Stimulated activated naive CD8-positive, alpha-beta T cell treated with anti-CD3 and anti-CD28 coated beads, Interleukin-15, amount 100 ng/mL, for 72 hours (primary cell): Measurements from ENCODE around the gene TBC1D14.
"Not testable (repeated sequence)": the region's sequence is repeated elsewhere in the genome, so short reads cannot be mapped to it uniquely, and the experiment has no call there.

Experiments used
- ATAC-seq: fragments of 150-1000 bp; cut with Tn5 transposase; 2 replicates; pipeline ENCODE4 v1.10.0; 2021; ENCODE audit warnings: mild to moderate bottlenecking, moderate library complexity
- DNase-seq, 2 donors: peaks; one replicate each; pipeline ENCODE4 v3.0.0; 2021 to 2022
- H3K27ac Mint-ChIP-seq, 2 donors: one replicate each; pipeline ENCODE4 v1.8.0; 2022; ENCODE audit warnings: mild to moderate bottlenecking in 2 of 2, mixed read lengths in 2 of 2, moderate library complexity in 2 of 2
- H3K27me3 Mint-ChIP-seq: one replicate; pipeline ENCODE4 v1.8.0; 2022; ENCODE audit warnings: mixed read lengths
- H3K4me1 Mint-ChIP-seq: one replicate; pipeline ENCODE4 v1.8.0; 2022; ENCODE audit warnings: mild to moderate bottlenecking, mixed read lengths
- H3K4me3 Mint-ChIP-seq, 2 donors: one replicate each; pipeline ENCODE4 v1.8.0; 2022; ENCODE audit warnings: mild to moderate bottlenecking in 2 of 2, mixed read lengths in 2 of 2, moderate library complexity in 1 of 2
- H3K9me3 Mint-ChIP-seq, 2 donors: one replicate each; pipeline ENCODE4 v1.8.0; 2022; ENCODE audit warnings: mixed read lengths in 2 of 2

Gene TBC1D14

DNA sequence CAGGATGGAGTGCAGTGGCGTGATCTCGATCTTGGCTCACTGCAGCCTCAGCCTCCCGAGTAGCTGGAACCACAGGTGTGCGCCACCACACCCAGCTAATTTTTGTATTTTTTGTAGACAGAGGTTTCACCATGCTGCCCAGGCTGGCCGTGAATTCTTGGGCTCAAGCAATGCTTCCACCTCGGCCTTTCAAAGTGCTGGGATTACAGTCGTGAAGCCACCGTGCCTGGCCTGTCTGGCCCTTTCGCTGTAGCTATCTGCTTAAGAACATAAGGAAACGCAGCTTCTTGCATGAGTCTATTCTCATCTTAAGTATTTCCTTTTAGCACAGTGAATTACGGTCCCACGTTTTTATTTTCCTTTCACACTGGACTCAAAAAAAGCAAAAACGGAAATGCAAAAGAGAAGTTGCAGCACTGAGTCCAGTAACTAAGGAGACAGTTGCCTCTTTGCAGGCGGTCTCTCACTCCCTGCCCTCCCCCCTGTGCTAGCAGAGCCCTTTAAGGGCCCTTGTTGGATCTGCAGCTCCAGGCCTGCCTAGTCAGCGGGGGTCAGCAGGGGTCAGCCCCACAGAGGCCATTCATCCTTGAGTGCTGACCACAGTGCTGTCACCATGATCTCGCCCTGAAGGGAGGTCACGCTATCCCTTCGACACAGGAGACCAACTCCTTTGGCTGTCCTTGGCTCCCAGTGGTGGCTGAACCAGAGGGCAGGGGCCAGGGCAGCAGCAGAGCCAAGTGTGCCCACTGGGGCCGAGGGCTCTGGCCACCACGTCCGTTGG is 21.8 kb upstream of the TBC1D14 start:
- no peak for ATAC-seq
- Mint-ChIP-seq H3K27me3 (no peaks in the 10 kb centered on the region), H3K4me3 (no peak overlapping the region), H3K4me1 (peaks cover 23% of the 10 kb centered on the region), H3K27ac (peak overlapping the region in 1 of 2 donors; percentile 89), H3K9me3 (peaks cover 0 to 12% of the 10 kb centered on the region in 2 donors)
- DNase-seq: no peak

DNA sequence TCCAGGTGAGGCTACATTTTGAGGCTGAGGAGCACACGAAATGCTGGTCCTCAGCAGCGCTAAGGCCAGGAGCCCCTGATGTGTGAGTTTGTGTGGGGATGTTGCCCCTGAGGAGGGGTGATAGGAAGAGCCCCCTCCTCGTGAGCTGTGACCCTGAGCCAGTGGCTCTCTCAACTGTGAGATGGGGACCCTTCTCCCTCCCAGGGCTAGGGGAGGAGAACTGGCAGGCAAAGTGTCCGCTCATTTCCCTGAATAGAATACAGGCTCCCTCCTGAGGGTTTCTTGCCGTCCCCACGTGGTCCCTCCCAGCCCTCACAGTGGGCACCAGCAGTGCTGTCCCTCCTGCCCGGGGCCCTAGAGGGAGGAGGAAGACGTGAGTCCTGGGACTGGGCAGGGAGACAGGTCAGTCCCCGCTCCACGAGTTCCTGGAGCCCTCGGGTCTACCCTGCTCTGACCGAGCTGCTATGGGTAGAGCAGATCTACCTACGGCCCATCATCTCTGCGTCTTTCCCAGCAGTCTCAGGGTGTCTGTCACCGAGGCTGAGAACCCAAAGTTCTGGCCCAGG is 21.0 kb upstream of the TBC1D14 start:
- peaks cover 31% of the 10 kb centered on the region for H3K4me1 Mint-ChIP-seq
- ATAC-seq (no peak), DNase-seq (no peak)
- peak overlapping the region in 1 of 2 donors; percentile 89 for H3K27ac Mint-ChIP-seq
- peaks cover 0 to 12% of the 10 kb centered on the region in 2 donors for H3K9me3 Mint-ChIP-seq
- no peaks in the 10 kb centered on the region for H3K27me3 Mint-ChIP-seq
- H3K4me3 Mint-ChIP-seq: no peak overlapping the region

DNA sequence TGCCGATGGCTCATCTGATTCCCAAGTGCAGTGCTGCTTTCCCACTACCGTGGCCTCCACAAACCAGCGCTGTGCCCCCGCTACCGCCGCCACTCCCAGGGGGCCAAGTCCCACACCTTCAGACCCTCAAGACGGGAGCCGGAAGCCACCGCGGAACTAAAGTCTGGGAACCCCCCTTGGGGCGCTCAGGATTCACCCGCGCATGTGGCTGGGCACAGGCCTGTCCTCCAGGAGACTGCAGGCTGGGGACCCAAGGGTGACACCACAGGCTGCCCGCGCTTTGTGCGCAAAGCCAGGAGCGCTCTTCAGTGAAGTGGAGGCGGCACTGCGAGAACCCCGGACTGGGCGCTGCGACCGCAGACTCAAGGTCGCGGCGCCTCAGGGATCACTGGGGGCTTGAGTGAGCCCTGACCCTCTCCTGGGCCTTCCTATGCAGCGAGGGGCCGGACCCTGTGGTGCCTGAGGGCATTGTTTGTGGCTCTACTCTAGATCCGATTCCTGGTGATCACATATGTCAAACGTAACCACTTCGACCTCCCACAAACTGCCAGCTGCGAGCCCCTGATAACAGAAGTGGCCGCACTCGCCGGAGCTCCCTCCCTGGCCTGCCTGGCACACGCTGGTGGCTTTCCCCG is 20.4 kb upstream of the TBC1D14 start:
- H3K27me3 Mint-ChIP-seq: no peaks in the 10 kb centered on the region
- DNase-seq (no peak), ATAC-seq (no peak)
- peaks cover 32% of the 10 kb centered on the region for H3K4me1 Mint-ChIP-seq
- H3K9me3 Mint-ChIP-seq: peaks cover 0 to 12% of the 10 kb centered on the region in 2 donors
- H3K27ac Mint-ChIP-seq: peak overlapping the region in 1 of 2 donors; percentile 74
- no peak overlapping the region for H3K4me3 Mint-ChIP-seq

DNA sequence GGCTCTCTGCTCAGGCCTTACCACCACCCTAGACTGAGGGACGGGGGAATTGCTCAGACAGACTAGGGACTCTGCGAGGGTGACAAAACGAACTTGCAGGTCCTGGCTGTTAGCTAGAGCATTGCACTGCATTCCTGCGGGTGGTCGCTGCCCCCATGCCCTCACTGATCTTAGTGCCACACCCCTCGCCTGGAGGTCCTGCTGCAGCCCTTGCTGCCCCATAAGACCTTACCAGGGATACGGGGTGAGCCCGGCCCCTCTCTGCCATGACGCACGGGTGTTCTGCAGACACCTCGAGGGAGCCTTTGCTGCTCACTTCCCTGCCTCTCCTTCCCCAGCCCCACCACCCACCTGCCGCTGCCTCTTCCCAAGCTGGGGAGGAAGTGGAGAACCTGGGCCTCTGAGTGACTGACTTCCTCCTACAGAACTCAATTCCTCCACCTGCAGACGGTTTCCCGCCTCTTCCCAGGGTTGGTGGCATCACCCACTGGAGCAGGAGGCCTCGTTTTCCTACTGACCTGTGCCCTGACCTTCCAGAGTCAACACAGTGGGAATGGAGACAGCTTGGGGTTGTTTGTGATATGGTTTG is 19.8 kb upstream of the TBC1D14 start:
- ATAC-seq (no peak), DNase-seq (no peak)
- Mint-ChIP-seq H3K9me3 (peaks cover 0 to 12% of the 10 kb centered on the region in 2 donors), H3K4me3 (no peak overlapping the region), H3K27ac (no peak overlapping the region), H3K27me3 (no peaks in the 10 kb centered on the region), H3K4me1 (peaks cover 32% of the 10 kb centered on the region)

DNA sequence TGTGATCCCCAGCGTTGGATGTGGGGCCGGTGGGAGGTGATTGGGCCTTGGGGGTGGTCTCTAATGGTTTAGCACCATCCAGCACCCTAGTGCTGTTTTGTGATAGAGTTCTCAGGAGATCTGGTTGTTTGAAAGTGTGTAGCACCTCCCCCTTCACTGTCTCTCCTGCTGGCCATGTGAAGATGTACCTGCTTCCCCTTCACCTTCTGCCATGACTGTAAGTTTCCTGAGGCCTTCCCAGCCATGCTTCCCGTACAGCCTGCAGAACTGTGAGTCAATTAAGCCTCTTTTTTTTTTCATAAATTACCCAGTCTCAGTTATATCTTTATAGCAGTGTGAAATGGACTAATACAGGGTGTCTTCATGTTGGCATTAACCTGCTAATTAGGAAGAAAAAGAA is 19.3 kb upstream of the TBC1D14 start:
- Mint-ChIP-seq H3K4me3 (no peak overlapping the region), H3K4me1 (peaks cover 32% of the 10 kb centered on the region), H3K27me3 (no peaks in the 10 kb centered on the region), H3K27ac (peak overlapping the region in 1 of 2 donors; percentile 59), H3K9me3 (peaks cover 0 to 12% of the 10 kb centered on the region in 2 donors)
- DNase-seq: no peak
- no peak for ATAC-seq

DNA sequence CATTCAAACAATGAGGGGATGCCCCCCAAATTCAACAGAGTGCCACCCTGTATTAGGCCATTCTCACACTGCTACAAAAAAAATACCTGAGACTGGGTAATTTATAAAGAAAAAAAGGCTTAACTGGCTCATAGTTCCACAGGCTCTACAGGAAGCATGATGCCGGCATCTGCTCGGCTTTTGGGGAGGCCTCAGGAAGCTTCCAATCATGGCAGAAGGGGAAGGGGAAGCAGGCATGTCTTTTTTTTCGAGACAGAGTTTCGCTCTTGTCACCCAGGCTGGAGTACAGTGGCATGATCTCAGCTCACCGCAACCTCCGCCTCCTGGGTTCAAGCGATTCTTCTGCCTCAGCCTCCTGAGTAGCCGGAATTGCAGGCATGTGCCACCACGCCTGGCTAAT is 18.7 kb upstream of the TBC1D14 start:
- not testable (repeated sequence) for H3K4me3 Mint-ChIP-seq, DNase-seq, H3K27me3 Mint-ChIP-seq, H3K27ac Mint-ChIP-seq, ATAC-seq
- Mint-ChIP-seq H3K4me1 (peaks cover 30% of the 10 kb centered on the region), H3K9me3 (peaks cover 0 to 12% of the 10 kb centered on the region in 2 donors)

DNA sequence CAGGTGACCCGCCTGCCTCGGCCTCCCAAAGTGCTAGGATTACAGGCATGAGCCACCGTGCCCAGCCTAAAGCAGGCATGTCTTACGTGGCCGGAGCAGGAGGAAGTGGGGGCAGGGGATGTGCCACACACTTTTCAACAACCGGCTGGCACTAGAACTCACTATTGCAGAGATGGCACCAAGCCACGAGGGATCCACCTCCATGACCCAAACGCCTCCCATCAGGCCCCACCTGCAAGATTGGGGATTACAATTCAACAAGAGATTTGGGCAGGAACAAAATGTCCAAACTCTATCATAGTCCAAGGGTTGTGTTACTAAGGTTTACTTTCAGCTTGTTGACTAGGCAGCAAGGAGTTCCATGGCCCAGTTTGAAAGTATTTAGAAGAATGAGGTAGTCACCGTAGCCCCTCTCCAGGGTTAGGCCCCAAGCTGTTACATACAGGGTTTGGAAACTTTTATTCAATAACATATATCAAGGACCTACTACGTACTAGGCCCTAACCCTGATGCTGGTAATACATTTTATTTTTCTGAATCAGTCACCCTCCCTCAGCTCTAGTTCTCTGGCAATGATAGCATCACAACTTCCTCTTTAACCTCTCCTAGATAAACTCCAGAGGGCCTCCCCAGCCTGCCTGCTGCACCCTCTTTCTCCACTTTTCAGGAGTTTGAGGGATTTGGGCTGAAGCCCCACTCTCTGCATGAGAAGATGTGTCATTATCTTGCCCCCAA is 18.0 kb upstream of the TBC1D14 start:
- Mint-ChIP-seq H3K4me3 (peak overlapping the region; percentile 56 to 74), H3K27ac (peak overlapping the region in 1 of 2 donors; percentile 88), H3K27me3 (no peaks in the 10 kb centered on the region), H3K9me3 (peaks cover 0 to 12% of the 10 kb centered on the region in 2 donors), H3K4me1 (peaks cover 28% of the 10 kb centered on the region)
- DNase-seq: no peak
- ATAC-seq: peak; percentile 40

DNA sequence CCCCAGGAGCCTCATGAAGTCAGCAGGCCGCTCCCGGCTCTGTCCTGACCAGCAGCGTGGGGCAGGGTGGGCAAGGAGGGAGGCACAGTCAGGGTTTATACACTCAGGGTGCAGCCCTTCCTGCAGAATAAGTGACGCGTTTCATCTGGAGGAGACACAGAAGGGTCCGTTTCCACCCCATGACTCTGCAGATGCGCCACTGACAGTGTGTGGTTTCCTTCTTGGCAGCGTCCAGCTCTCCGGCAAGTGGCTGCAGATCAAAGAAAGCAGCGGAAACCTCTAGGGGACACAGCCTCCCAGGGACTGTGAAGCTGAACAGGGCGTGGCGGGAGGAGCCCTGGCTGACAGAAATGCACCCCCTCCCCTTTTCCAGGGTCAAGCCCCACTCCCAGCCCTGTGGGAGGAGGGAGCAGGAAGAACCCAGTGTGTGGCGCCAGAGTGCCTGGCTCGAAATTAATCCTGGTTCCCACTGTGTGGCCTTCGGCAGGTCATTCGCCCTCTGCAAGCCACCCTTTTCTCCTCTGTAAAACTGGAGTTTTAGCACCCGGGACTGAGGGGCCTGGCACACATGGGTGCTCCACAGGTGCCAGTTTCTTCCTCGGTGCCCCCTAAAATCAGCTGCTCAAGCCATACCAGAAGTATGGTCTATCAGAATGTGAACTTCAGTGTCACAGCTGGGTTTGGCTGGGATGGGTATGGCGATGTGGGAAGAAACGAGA is 17.3 kb upstream of the TBC1D14 start:
- ATAC-seq: peak; percentile 85
- peaks cover 28% of the 10 kb centered on the region for H3K4me1 Mint-ChIP-seq
- H3K27ac Mint-ChIP-seq: peak overlapping the region; percentile 61 to 88
- no peaks in the 10 kb centered on the region for H3K27me3 Mint-ChIP-seq
- DNase-seq: peak; percentile 27 to 60
- peak overlapping the region; percentile 56 to 74 for H3K4me3 Mint-ChIP-seq
- peaks cover 0 to 12% of the 10 kb centered on the region in 2 donors for H3K9me3 Mint-ChIP-seq

DNA sequence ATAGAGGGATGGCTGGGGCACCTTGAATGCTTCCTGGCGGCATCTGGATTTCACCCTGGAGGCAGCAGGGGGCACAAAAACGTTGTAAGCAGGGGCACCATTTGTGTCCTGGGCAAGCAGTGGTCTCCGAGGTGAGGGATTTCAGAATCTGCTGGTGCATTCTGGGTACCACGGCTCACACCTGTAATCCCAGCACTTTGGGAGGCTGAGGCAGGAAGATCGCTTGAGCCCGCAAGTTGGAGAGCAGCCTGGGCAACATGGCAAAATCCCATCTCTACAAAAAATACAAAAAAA is 16.8 kb upstream of the TBC1D14 start:
- Mint-ChIP-seq H3K4me3 (no peak overlapping the region), H3K9me3 (peaks cover 0 to 12% of the 10 kb centered on the region in 2 donors), H3K27ac (peak overlapping the region in 1 of 2 donors; percentile 61), H3K4me1 (peaks cover 28% of the 10 kb centered on the region), H3K27me3 (no peaks in the 10 kb centered on the region)
- DNase-seq (no peak), ATAC-seq (no peak)

DNA sequence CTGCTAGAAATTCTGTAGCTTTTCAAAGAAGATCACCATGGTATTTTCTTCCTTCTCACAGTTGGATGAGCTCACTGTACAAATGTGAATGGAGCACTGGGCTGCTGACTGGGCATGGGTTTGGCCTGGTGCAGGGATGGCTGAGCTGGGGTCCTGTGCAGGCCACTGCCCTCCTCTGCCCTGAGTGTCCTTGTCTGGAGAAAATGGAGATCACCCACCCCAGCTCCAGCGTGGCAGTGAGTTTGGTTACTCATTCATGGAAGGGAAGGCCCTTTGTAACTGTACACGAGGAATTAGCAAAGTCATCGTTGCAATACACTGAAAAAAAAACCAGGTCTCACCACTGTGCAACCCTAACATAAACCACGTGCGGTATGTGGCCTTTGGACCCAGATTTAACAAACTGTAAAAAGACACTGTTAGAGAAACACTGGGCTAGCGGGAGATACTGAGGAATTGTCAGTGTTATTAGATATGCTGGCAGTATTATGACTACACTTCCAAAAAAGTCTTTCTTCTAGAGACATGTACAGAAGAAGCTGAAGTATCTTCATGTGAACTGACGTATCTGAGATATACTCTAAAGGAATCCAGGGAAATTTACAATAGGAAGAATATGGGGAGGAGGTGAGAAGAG is 16.1 kb upstream of the TBC1D14 start:
- DNase-seq (no peak), ATAC-seq (no peak)
- H3K27ac Mint-ChIP-seq: peak overlapping the region in 1 of 2 donors; percentile 24
- H3K9me3 Mint-ChIP-seq: peaks cover 0 to 12% of the 10 kb centered on the region in 2 donors
- H3K4me1 Mint-ChIP-seq: peaks cover 29% of the 10 kb centered on the region
- no peaks in the 10 kb centered on the region for H3K27me3 Mint-ChIP-seq
- H3K4me3 Mint-ChIP-seq: no peak overlapping the region

DNA sequence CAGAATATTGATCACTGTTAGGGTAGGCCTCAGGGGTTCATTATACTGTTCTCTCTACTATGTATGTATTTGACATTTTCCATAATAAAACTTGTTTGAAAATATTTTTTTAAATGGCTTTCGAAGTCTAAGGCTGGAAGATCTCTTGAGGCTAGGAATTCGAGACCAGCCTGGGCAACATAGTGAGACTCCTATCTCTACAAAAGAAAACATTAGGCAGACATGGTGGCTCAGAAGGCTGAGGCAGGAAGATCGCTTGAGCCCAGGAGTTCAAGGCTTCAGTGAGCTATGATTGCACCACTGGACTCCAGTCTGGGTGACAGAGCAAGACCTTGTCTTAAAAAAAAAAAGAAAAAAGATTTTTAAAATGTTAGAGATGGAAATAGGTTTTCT is 15.5 kb upstream of the TBC1D14 start:
- Mint-ChIP-seq H3K9me3 (peaks cover 0 to 12% of the 10 kb centered on the region in 2 donors), H3K4me3 (no peak overlapping the region), H3K27ac (peak overlapping the region in 1 of 2 donors; percentile 24), H3K4me1 (peaks cover 34% of the 10 kb centered on the region), H3K27me3 (no peaks in the 10 kb centered on the region)
- DNase-seq (no peak), ATAC-seq (no peak)

DNA sequence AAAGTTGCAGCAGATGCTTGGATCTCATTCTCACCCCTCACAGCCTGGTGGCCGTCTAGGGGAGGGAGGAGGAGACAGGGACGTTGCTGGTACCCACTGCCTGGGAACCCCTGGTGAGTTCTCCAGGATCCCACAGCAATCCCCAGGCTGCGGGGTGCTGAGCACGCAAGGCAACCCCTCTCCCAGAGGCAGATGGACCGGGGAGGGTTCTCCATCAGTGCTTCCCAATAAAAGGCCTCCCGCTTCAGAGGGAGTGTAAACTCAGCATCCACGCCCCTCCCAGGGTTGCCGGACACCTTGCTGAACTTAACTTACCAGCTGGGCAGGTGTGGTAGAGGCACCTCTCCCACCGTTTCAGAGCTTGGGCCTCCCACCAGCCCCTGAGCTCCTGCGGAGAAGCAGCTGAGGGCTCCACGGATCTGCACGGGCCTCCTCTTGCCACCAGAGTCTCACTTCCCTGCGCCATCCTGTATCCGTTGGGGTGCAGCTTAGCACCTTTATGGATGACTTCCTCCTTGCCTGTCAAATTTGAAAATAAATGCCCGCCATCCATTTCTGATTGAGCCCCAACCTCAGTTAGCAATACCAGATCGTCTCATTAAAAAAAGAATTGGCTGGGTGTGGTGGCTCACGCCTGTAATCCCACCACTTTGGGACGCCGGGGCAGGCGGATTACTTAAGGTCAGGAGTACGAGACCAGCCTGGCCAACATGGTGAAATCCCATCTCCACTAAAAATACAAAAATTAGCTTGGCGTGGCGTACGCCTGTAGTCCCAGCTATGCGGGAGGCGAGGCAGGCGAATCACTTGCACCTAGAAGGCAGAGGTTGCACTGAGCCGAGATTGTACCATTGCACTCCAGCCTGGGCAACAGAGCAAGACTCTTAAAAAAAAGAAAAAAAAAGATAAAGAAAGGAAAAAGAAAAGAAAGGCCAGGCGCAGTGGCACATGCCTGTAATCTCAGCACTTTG is 14.8 kb upstream of the TBC1D14 start:
- peaks cover 41% of the 10 kb centered on the region for H3K4me1 Mint-ChIP-seq
- H3K27ac Mint-ChIP-seq: peak overlapping the region in 1 of 2 donors; percentile 81
- H3K9me3 Mint-ChIP-seq: peaks cover 0 to 10% of the 10 kb centered on the region in 2 donors
- DNase-seq (no peak), ATAC-seq (no peak)
- no peaks in the 10 kb centered on the region for H3K27me3 Mint-ChIP-seq
- H3K4me3 Mint-ChIP-seq: no peak overlapping the region

DNA sequence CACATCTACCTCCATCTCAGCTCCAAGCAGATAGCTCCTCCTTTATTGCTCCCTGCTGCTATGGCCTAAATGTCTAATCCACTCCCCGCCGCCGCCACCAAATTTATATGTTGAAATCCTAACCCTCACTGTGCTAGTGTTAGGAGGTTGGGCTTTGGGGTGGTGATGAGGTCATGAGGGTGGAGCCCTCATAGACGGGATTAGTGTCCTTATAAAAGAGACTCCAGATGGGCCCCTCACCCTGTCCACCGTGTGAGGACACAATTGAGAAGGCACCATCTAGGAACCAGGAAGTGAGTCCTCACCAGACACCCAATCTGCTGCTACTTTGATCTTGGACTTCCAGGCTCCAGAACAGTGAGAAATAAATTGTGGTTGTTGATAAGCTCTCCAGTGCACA is 13.6 kb upstream of the TBC1D14 start:
- Mint-ChIP-seq H3K4me1 (peaks cover 51% of the 10 kb centered on the region), H3K4me3 (no peak overlapping the region), H3K27ac (peak overlapping the region in 1 of 2 donors; percentile 59), H3K9me3 (no peaks in the 10 kb centered on the region), H3K27me3 (no peaks in the 10 kb centered on the region)
- ATAC-seq (no peak), DNase-seq (no peak)
